Right lobe of liver (tissue), 4 donors: ENCODE data around the gene SV2C.

ENCODE experiments used
- CTCF ChIP-seq, 4 donors: fragments of 200-600 bp in 3 of 4; fragments of 450-650 bp in 1 of 4; IDR thresholded peaks; one replicate each; pipeline versions ENCODE4 v1.5.1 to v1.8.0; 2016 to 2022; ENCODE audit warnings: antibody characterized with exemption in 4 of 4, mild to moderate bottlenecking in 2 of 4
- POLR2A ChIP-seq: fragments of 450-650 bp; IDR thresholded peaks from one replicate; pipeline ENCODE4 v1.6.1; 2017; ENCODE audit warnings: antibody characterized with exemption, mild to moderate bottlenecking
- donor health status: DM: no; HTN: no; CAD: no.
- donor health status: DM: no; HTN: no; CAD: no.
- donor health status: DM: no; HTN: yes; CAD: no.

GRCh38 chr5:76199336-76200318, 116.4 kb downstream of the SV2C start:
- TF ChIP-seq POLR2A (no peak), CTCF (IDR thresholded peaks at IDR 0.05) (no peak)
